HepG2 (cell line): ENCODE measurements around the gene TMEM129. TPM values are rescaled to one million over a fixed set of nuclear protein-coding genes. Genes with fewer than 3 reads are reported as not detected.

Experiments
- ATF2 ChIP-seq: sonication (generic); formaldehyde crosslinking; IDR thresholded peaks from 2 replicates; pipeline ENCODE4 v1.4.0; 2020; ENCODE audit warnings: missing genetic modification reagents
- DZIP1 ChIP-seq: sonication (generic); formaldehyde crosslinking; IDR thresholded peaks from 2 replicates; pipeline ENCODE4 v1.5.0; 2020; ENCODE audit warnings: mild to moderate bottlenecking, missing genetic modification reagents
- FOXP1 ChIP-seq, 2 experiments: fragments of 450-650 bp in 1 of 2; IDR thresholded peaks; 2 replicates each; pipeline ENCODE4 v1.6.1; 2017 to 2018; ENCODE audit warnings: antibody characterized with exemption in 1 of 2
- HMGXB4 ChIP-seq, 2 experiments: sonication (generic) in 1 of 2; formaldehyde crosslinking in 1 of 2; IDR thresholded peaks; 2 replicates each; pipeline versions ENCODE4 v1.4.0 to v1.6.1; 2018 to 2020; ENCODE audit warnings: missing genetic modification reagents in 2 of 2, borderline replicate concordance in 1 of 2, low read depth in 1 of 2, mild to moderate bottlenecking in 1 of 2, missing biosample characterization in 1 of 2
- KDM3A ChIP-seq: IDR thresholded peaks from 2 replicates; pipeline ENCODE4 v1.6.1; 2018; ENCODE audit warnings: low read depth, missing compliant biosample characterization
- MATR3 ChIP-seq: sonication (generic); formaldehyde crosslinking; IDR thresholded peaks from 2 replicates; pipeline ENCODE4 v1.4.0; 2020; ENCODE audit warnings: missing genetic modification reagents
- MIXL1 ChIP-seq: IDR thresholded peaks from 2 replicates; pipeline ENCODE4 v1.6.1; 2016
- MLX ChIP-seq: IDR thresholded peaks from 2 replicates; pipeline ENCODE4 v1.6.1; 2016
- PCBP2 ChIP-seq: fragments of 200-400 bp; formaldehyde crosslinking; optimal IDR thresholded peaks from 2 replicates; pipeline ENCODE3; 2018; ENCODE audit warnings: low read length, low read depth; ENCODE audit not compliant: poor library complexity, severe bottlenecking
- POLR2AphosphoS5 ChIP-seq: IDR thresholded peaks from 2 replicates; pipeline ENCODE4 v1.6.1; 2012; ENCODE audit warnings: low read depth, low read length
- RAD21 ChIP-seq: fragments of 450-650 bp; formaldehyde crosslinking; IDR thresholded peaks from 2 replicates; pipeline ENCODE4 v1.5.0; 2020; ENCODE audit warnings: mild to moderate bottlenecking
- RBAK ChIP-seq: sonication (generic); formaldehyde crosslinking; IDR thresholded peaks from 2 replicates; pipeline ENCODE4 v1.5.1; 2020; ENCODE audit warnings: mild to moderate bottlenecking, missing genetic modification reagents
- RNF219 ChIP-seq: sonication (generic); formaldehyde crosslinking; IDR thresholded peaks from 2 replicates; pipeline ENCODE4 v1.5.0; 2020; ENCODE audit warnings: mild to moderate bottlenecking, missing genetic modification reagents
- SMARCE1 ChIP-seq: fragments of 450-650 bp; IDR thresholded peaks from 2 replicates; pipeline ENCODE4 v1.6.1; 2017; ENCODE audit warnings: borderline replicate concordance
- SOX13 ChIP-seq, 3 experiments: fragments of 450-650 bp in 1 of 3; sonication (generic) in 1 of 3; formaldehyde crosslinking in 1 of 3; IDR thresholded peaks in 2 of 3; conservative IDR thresholded peaks in 1 of 3; 2 replicates each; pipeline versions ENCODE4 v1.5.0 to v1.6.1; 2016 to 2020; ENCODE audit warnings: antibody characterized with exemption in 1 of 3, mild to moderate bottlenecking in 1 of 3, missing compliant biosample characterization in 1 of 3, missing genetic modification reagents in 1 of 3, moderate library complexity in 1 of 3
- TMF1 ChIP-seq: sonication (generic); formaldehyde crosslinking; IDR thresholded peaks from 2 replicates; pipeline ENCODE4 v1.8.1; 2022; ENCODE audit warnings: low read depth, missing genetic modification reagents
- U2AF1 ChIP-seq: fragments of 200-400 bp; formaldehyde crosslinking; optimal IDR thresholded peaks from 2 replicates; pipeline ENCODE3; 2017; ENCODE audit warnings: mild to moderate bottlenecking, low read depth, low read length
- ZNF121 ChIP-seq: sonication (generic); formaldehyde crosslinking; IDR thresholded peaks from 2 replicates; pipeline ENCODE4 v1.5.0; 2020; ENCODE audit warnings: mild to moderate bottlenecking, missing genetic modification reagents
- ZNF432 ChIP-seq: sonication (generic); formaldehyde crosslinking; IDR thresholded peaks from 2 replicates; pipeline ENCODE4 v1.5.0; 2020; ENCODE audit warnings: missing genetic modification reagents, mild to moderate bottlenecking, borderline replicate concordance
- ZNF547 ChIP-seq: sonication (generic); formaldehyde crosslinking; IDR thresholded peaks from 2 replicates; pipeline ENCODE4 v1.5.1; 2020; ENCODE audit warnings: mild to moderate bottlenecking, missing genetic modification reagents
- polyA plus RNA-seq, 8 experiments: library from polyadenylated mRNA; depleted of rRNA in 3 of 8; stranded (reverse) in 7 of 8; unstranded in 1 of 8; fragments of >200 nt; fragmentation: Illumina TruSeq in 4 of 8; extraction: Trizol in 4 of 8; gene quantifications; 2 replicates each; pipeline versions ENCODE4 v1.2.1 to v1.2.3, GENCODE V29; 2011 to 2016; ENCODE audit warnings: low read depth in 4 of 8, missing spikeins in 1 of 8, mixed read lengths in 1 of 8; ENCODE audit not compliant: insufficient read depth in 1 of 8
- total RNA-seq, 5 experiments: library from RNA; depleted of rRNA; stranded (reverse); fragments of >200 nt; fragmentation: Illumina TruSeq; extraction: Trizol; gene quantifications; 2 replicates each; pipeline ENCODE4 v1.2.3, GENCODE V29; 2016; ENCODE audit warnings: low read depth in 1 of 5

TMEM129 gene
- total and polyA plus RNA-seq, 2 of the 13 experiments (the other 11 are each of a cell fraction or from before 2014, with no cell fraction given): 19.0 to 25.8 TPM

GRCh38 chr4:1748465-1748995 lies 27.4 kb upstream of the TMEM129 start (continued):
- TF ChIP-seq HMGXB4 (CRISPR knock-in tag; IDR thresholded peaks at IDR 0.05; ENCODE audit: borderline replicate concordance in 1 of 2, low read depth in 1 of 2) (peak in 1 of 2 experiments; percentile 66; a peak in 2 of 4 replicates), MIXL1 (no peak), ATF2 (CRISPR knock-in tag) (no peak), ZNF547 (CRISPR knock-in tag) (peak; percentile 46; the same call in 1 of the 2 replicates), SOX13 (IDR thresholded peaks at IDR 0.05) (no peak), SOX13 (CRISPR knock-in tag; conservative IDR thresholded peaks at IDR 0.05 in 1 of 2, IDR thresholded peaks at IDR 0.05 in 1 of 2) (no peak), TMF1 (CRISPR knock-in tag) (no peak), POLR2AphosphoS5 (no peak), RNF219 (CRISPR knock-in tag) (no peak), DZIP1 (CRISPR knock-in tag) (no peak), ZNF432 (CRISPR knock-in tag) (no peak), U2AF1 (peak; percentile 51), RAD21 (peak; percentile 97), RBAK (CRISPR knock-in tag) (no peak), FOXP1 (IDR thresholded peaks at IDR 0.05) (no peak), FOXP1 (CRISPR knock-in tag; IDR thresholded peaks at IDR 0.05) (no peak), MATR3 (CRISPR knock-in tag) (no peak), SMARCE1 (no peak), PCBP2 (no peak), KDM3A (CRISPR knock-in tag) (0 out of 2 replicates have a peak, but pooled peaks have one; percentile 60), ZNF121 (no peak), MLX (no peak)
